Endothelial cell of umbilical vein (primary cell): Measurements from ENCODE around the gene BABAM2. TPM values are rescaled to one million over a fixed set of nuclear protein-coding genes. Genes with fewer than 3 reads are reported as not detected.
A peak's percentile ranks its signal among the peaks of the same experiment; 100 is the strongest.

ENCODE experiments used
- BruUV-seq: library from RNA; stranded (reverse); fragments of 400-500 nt; replicated peaks from 2 replicates; lab custom pipeline; 2021; lab: Mats Ljungman, UMichigan
- CTCF ChIA-PET: fragments of 300-600, 350-600 bp; sonication (Branson Sonifier 250); formaldehyde crosslinking; loops from one replicate; lab custom pipeline; 2021; ENCODE audit warnings: antibody characterized with exemption, inconsistent platforms; lab: Charles Lee
- POLR2A ChIA-PET: fragments of 300-600, 350-600 bp; sonication (Branson Sonifier 250); formaldehyde crosslinking; loops from one replicate; lab custom pipeline; 2021; ENCODE audit warnings: antibody characterized with exemption, inconsistent platforms; lab: Charles Lee
- DNase-seq: peaks from one replicate; pipeline ENCODE4 v3.0.0-alpha.2; 2011; ENCODE audit warnings: low read depth, low spot score
- FAIRE-seq: peaks from 2 replicates; lab custom pipeline; 2011; peaks lifted over from hg19 to GRCh38; lab: Jason Lieb, UNC
- H2AFZ ChIP-seq: 2 replicates; pipeline ENCODE4 v1.6.0; 2012; ENCODE audit warnings: low read depth, low read length, control low read depth, inconsistent platforms
- H3K27ac ChIP-seq: 2 replicates; pipeline ENCODE4 v1.5.1; 2011; ENCODE audit warnings: low read depth, mild to moderate bottlenecking, control low read depth, low read length, moderate library complexity; ENCODE audit not compliant: insufficient read depth
- H3K27me3 ChIP-seq, 2 experiments: 2 replicates each; pipeline versions ENCODE4 v1.6.0 to v1.6.1; 2011; ENCODE audit warnings: low read length in 2 of 2, mixed read lengths in 1 of 2; ENCODE audit not compliant: control insufficient read depth in 2 of 2, insufficient read depth in 2 of 2
- H3K36me3 ChIP-seq, 2 experiments: 2 replicates in 1 of 2; 3 replicates in 1 of 2; pipeline ENCODE4 v1.5.1; 2011; ENCODE audit warnings: low read length in 2 of 2, mild to moderate bottlenecking in 1 of 2, moderate library complexity in 1 of 2; ENCODE audit not compliant: control insufficient read depth in 2 of 2, insufficient read depth in 2 of 2; ENCODE audit errors: extremely low read depth in 1 of 2
- H3K4me1 ChIP-seq: 3 replicates; pipeline ENCODE4 v1.5.1; 2011; ENCODE audit warnings: mild to moderate bottlenecking, low read length; ENCODE audit not compliant: control insufficient read depth, insufficient read depth; ENCODE audit errors: extremely low read depth
- H3K4me2 ChIP-seq: 2 replicates; pipeline ENCODE4 v1.6.1; 2011; ENCODE audit warnings: low read length, control low read depth, mixed read lengths; ENCODE audit not compliant: insufficient read depth
- H3K4me3 ChIP-seq, 3 experiments: fragments of 200-600 bp in 1 of 3; sonication (generic), shearing (Covaris generic) in 1 of 3; replicated peaks in 1 of 3; 2 replicates each; pipeline ENCODE4 v1.5.1; 2011 to 2016; ENCODE audit warnings: control low read depth in 3 of 3, low read length in 3 of 3, mild to moderate bottlenecking in 2 of 3, inconsistent platforms in 1 of 3, low read depth in 1 of 3, moderate library complexity in 1 of 3; ENCODE audit not compliant: insufficient read depth in 1 of 3
- H3K79me2 ChIP-seq: 2 replicates; pipeline ENCODE4 v1.6.0; 2012; ENCODE audit warnings: low read length, inconsistent platforms; ENCODE audit not compliant: control insufficient read depth, insufficient read depth
- H3K9ac ChIP-seq: replicated peaks from 2 replicates; pipeline ENCODE3; 2011; ENCODE audit warnings: low read length, control low read depth; ENCODE audit not compliant: insufficient read depth; ENCODE audit errors: extremely low read depth
- H3K9me1 ChIP-seq: replicated peaks from 3 replicates; pipeline ENCODE4 v1.6.0; 2011; ENCODE audit warnings: mild to moderate bottlenecking, low read length; ENCODE audit not compliant: control insufficient read depth, insufficient read depth; ENCODE audit errors: extremely low read depth
- H3K9me3 ChIP-seq: replicated peaks from 2 replicates; pipeline ENCODE4 v1.5.1; 2012; ENCODE audit warnings: low read length, inconsistent platforms; ENCODE audit not compliant: control insufficient read depth, insufficient read depth
- H4K20me1 ChIP-seq: replicated peaks from 2 replicates; pipeline ENCODE3; 2011; ENCODE audit warnings: mild to moderate bottlenecking, low read length; ENCODE audit not compliant: control insufficient read depth, insufficient read depth; ENCODE audit errors: extremely low read depth
- EZH2 ChIP-seq: IDR thresholded peaks from 2 replicates; pipeline ENCODE4 v1.6.1; 2012; ENCODE audit warnings: borderline replicate concordance, low read depth, mild to moderate bottlenecking, moderate library complexity, low read length, inconsistent platforms; ENCODE audit not compliant: severe bottlenecking
- FOS ChIP-seq: IDR thresholded peaks from 2 replicates; pipeline ENCODE4 v1.6.1; 2011; ENCODE audit warnings: mild to moderate bottlenecking, low read length, moderate library complexity, borderline replicate concordance; ENCODE audit not compliant: insufficient read depth
- GATA2 ChIP-seq: IDR thresholded peaks from 2 replicates; pipeline ENCODE4 v1.7.0; 2011; ENCODE audit warnings: low read depth, mild to moderate bottlenecking, moderate library complexity, mixed read lengths, low read length; ENCODE audit not compliant: insufficient read length, insufficient read depth
- JUN ChIP-seq: IDR thresholded peaks from 2 replicates; pipeline ENCODE4 v1.6.1; 2011; ENCODE audit warnings: borderline replicate concordance, low read depth; ENCODE audit not compliant: insufficient read length, insufficient read depth
- MYC ChIP-seq: IDR thresholded peaks from one replicate; pipeline ENCODE4 v1.6.1; 2011; ENCODE audit warnings: mild to moderate bottlenecking, low read depth, low read length
- POLR2A ChIP-seq: IDR thresholded peaks from 2 replicates; pipeline ENCODE4 v1.6.1; 2012; ENCODE audit warnings: low read depth, mild to moderate bottlenecking, control low read depth, low read length
- POLR2AphosphoS5 ChIP-seq: IDR thresholded peaks from 2 replicates; pipeline ENCODE4 v1.6.1; 2012; ENCODE audit warnings: low read depth, mild to moderate bottlenecking, control low read depth, low read length, moderate library complexity; ENCODE audit not compliant: insufficient read depth
- dilution Hi-C: fragments of 300-500 bp; cut with MboI; formaldehyde crosslinking; loops from one replicate; pipeline ENCODE4 v1.15.0; 2019; ENCODE audit warnings: low sequenced_read_pairs; ENCODE audit not compliant: extremely low pct_ligation_motif_present
- intact Hi-C: fragments of 100-400 bp; cut with micrococcal nuclease; formaldehyde crosslinking; loops from one replicate; pipeline ENCODE4 v1.10.0; 2022
- polyA plus RNA-seq, 4 experiments: library from polyadenylated mRNA; depleted of rRNA in 3 of 4; stranded (reverse) in 3 of 4; unstranded in 1 of 4; fragments of >200 nt; gene quantifications; 2 replicates each; pipeline versions ENCODE4 v1.2.1 to v1.2.3, GENCODE V29; 2011 to 2012; ENCODE audit warnings: missing spikeins in 1 of 4
- total RNA-seq: library from RNA; stranded (reverse); gene quantifications from 2 replicates; pipeline ENCODE4 v1.2.3, GENCODE V29; 2021
- TF ChIP-seq, protein P1 (sequence below), 2 donors: IDR thresholded peaks; 1 replicate in 1 of 2; 2 replicates in 1 of 2; pipeline ENCODE4 v1.5.1; 2011; ENCODE audit warnings: low read length in 2 of 2, mild to moderate bottlenecking in 2 of 2, moderate library complexity in 2 of 2, control low read depth in 1 of 2, inconsistent platforms in 1 of 2, low read depth in 1 of 2; ENCODE audit not compliant: insufficient read depth in 1 of 2; ENCODE audit errors: extremely low read depth in 1 of 2
- TF ChIP-seq, protein P2 (sequence below): IDR thresholded peaks from 2 replicates; pipeline ENCODE4 v1.6.1; 2011; ENCODE audit not compliant: insufficient read depth, insufficient read length

The BABAM2 gene
- total and polyA plus RNA-seq, 2 donors (not counting 3 experiments of a cell fraction or from before 2014, with no cell fraction given), result 19.9 to 27.6 TPM

DNA sequence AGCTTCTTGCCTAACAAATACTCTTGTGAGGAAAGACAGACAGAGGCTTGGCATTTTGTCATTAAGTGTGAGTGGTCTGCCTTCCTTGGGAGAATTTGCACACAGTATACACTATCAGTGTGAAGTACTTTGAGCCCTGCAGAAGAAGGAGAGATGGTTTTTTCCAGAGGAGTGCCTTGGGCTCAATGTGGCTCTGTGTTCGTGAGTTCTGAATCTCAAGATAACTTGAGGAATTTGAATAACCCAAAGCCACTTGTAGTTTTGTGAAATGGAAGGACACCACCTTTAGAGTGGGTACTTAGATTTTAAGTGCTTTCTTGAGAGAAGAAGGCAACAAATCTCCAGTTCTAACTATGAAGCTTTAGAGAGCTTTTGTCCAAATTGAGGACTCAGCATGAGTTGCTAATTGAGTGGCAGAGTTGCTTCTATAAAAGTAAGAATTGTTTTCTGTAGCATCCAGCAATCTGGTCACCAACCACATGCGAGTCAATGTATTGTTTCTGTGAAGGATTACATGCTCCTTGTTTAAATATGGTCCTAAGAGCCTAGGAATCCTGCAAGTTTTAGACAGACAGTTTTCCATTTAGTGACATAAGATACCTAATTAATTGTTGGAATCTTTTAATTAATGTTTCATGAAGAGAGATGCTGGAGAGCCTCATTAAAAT, 68.3 kb downstream of the BABAM2 start:
- intact Hi-C loops, result no loop called here
- dilution Hi-C loops, result no loop called here
- BruUV-seq, result no TSS peak
- Histone ChIP-seq H3K79me2 (no peaks in the 10 kb centered on the region), H3K9me1 (no peaks in the 10 kb centered on the region), H3K4me2 (peak overlapping the region; percentile 54), H3K27ac (no peak overlapping the region), H2AFZ (no peak overlapping the region), H3K36me3 (no peaks in the 10 kb centered on the region), H3K4me3 (no peak overlapping the region), H3K9ac (no peak overlapping the region), H4K20me1 (no peaks in the 10 kb centered on the region), H3K4me1 (peaks cover 45% of the 10 kb centered on the region), H3K27me3 (no peaks in the 10 kb centered on the region), H3K9me3 (no peaks in the 10 kb centered on the region)
- FAIRE-seq, result no peak
- ChIA-PET POLR2A (no interaction called here), CTCF (interaction anchor here (1.1 kb wide), 1 partner anchor 136 kb away, joined by 3 read pairs; no protein-coding TSS in a partner anchor)
- no peak for DNase-seq
- TF ChIP-seq POLR2AphosphoS5 (no peak), MYC (no peak), JUN (no peak), GATA2 (no peak), EZH2 (no peak), FOS (no peak), POLR2A (no peak)
- TF ChIP-seq, protein P1, sequence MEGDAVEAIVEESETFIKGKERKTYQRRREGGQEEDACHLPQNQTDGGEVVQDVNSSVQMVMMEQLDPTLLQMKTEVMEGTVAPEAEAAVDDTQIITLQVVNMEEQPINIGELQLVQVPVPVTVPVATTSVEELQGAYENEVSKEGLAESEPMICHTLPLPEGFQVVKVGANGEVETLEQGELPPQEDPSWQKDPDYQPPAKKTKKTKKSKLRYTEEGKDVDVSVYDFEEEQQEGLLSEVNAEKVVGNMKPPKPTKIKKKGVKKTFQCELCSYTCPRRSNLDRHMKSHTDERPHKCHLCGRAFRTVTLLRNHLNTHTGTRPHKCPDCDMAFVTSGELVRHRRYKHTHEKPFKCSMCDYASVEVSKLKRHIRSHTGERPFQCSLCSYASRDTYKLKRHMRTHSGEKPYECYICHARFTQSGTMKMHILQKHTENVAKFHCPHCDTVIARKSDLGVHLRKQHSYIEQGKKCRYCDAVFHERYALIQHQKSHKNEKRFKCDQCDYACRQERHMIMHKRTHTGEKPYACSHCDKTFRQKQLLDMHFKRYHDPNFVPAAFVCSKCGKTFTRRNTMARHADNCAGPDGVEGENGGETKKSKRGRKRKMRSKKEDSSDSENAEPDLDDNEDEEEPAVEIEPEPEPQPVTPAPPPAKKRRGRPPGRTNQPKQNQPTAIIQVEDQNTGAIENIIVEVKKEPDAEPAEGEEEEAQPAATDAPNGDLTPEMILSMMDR (IDR thresholded peaks at IDR 0.05; ENCODE audit: extremely low read depth in 1 of 2, insufficient read depth in 1 of 2, low read depth in 1 of 2, low read length in 2 of 2), result no peak
- TF ChIP-seq, protein P2, sequence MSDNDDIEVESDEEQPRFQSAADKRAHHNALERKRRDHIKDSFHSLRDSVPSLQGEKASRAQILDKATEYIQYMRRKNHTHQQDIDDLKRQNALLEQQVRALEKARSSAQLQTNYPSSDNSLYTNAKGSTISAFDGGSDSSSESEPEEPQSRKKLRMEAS, result no peak
